GM10266 (cell line): ENCODE results near the gene PARD3.

Source experiments
- DNase-seq: peaks from one replicate; pipeline ENCODE4 v3.0.0; 2012; ENCODE audit errors: extremely low spot score
- CTCF ChIP-seq: IDR thresholded peaks from 2 replicates; pipeline ENCODE4 v1.5.1; 2012; ENCODE audit warnings: mild to moderate bottlenecking, low read depth; ENCODE audit not compliant: control insufficient read depth, insufficient read depth; ENCODE audit errors: missing control alignments

PARD3 gene

GRCh38 chr10:34102893-34103506 lies 712.1 kb downstream of the PARD3 start:
- no peak for TF ChIP-seq CTCF
- no peak for DNase-seq

- DNase-seq: no peak
- TF ChIP-seq CTCF: no peak
Measured at GRCh38 chr10:34102237-34102673, 712.8 kb downstream of the PARD3 start.

- no peak for DNase-seq
- no peak for TF ChIP-seq CTCF
Measured at GRCh38 chr10:34101001-34101400, 714.1 kb downstream of the PARD3 start.

- DNase-seq: no peak
Measured at GRCh38 chr10:34098821-34099567, 716.1 kb downstream of the PARD3 start.

GRCh38 chr10:34097682-34098081 lies 717.4 kb downstream of the PARD3 start:
- TF ChIP-seq CTCF: no peak

More at GRCh38 chr10:34098821-34099567, 716.1 kb downstream of the PARD3 start:
- no peak for TF ChIP-seq CTCF

GRCh38 chr10:34094961-34095360 lies 720.1 kb downstream of the PARD3 start:
- no peak for TF ChIP-seq CTCF
- no peak for DNase-seq

More at GRCh38 chr10:34097682-34098081, 717.4 kb downstream of the PARD3 start:
- DNase-seq: no peak

GRCh38 chr10:34094146-34094696 lies 720.9 kb downstream of the PARD3 start:
- no peak for DNase-seq
- no peak for TF ChIP-seq CTCF
